Measurements from ENCODE around the gene SLC6A18. TPM values are rescaled to one million over a fixed set of nuclear protein-coding genes. Genes with fewer than 3 reads are reported as not detected.

Gene SLC6A18
- total RNA-seq, 2 experiments from 2014 or later, result not detected

DNA sequence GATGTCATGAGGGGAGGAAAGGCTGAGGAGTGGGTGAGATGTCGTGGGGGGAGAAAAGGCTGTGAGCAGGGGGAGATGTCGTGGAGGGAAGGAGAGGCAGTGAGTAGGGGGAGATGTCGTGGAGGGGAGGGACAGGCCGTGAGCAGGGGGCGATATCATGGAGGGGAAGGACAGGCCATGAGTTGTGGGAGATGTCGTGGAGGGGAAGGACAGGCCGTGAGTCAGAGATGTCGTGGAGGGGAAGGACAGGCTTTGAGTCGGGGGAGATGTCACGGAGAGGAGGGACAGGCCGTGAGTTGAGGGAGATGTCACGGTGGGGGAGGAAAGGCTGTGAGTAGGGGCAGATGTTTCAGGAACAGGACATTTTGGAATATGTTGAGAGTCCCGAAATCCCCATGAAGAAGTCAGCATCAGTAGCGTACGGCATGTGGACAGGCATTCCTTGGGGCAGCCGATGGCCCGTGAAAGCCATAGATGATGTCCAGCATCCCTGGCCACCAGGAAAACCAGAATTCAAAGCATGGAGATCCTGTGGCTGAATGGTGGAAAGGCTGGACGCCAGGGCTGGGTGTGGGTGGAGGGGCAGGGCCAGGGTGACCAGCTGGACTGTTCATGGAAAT is 32.1 kb upstream of the SLC6A18 start:
- intact Hi-C loops (cut with micrococcal nuclease), result no loop called here

DNA sequence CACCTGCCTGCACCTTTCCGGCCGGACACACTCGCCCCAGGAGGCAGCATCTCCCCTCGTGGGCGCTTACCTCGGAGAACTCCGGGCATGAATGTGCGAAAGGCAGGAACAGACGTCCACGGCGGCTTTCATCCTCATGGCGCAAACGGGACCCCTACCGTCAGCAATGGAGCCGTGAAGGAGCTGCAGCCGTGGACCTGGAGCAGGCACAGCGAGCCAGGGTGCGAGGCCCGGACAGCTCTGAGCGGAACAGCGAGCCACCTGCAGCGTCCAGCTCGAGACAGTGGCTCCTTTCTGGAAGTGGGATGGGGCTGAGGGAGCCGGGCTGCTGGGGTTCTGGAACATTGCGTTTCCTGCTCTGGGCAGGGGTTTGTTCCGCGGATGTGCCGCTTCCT is 31.6 kb upstream of the SLC6A18 start:
- H3K27ac Mint-ChIP-seq, result no peak overlapping the region
- ChIA-PET POLR2A (no interaction called here), CTCF (no interaction called here)
- ATAC-seq (no peak), DNase-seq (no peak)
- intact Hi-C loops (cut with micrococcal nuclease), result no loop called here
- peaks cover 19% of the 10 kb centered on the region for H3K27me3 Mint-ChIP-seq
- TF ChIP-seq, protein P1, sequence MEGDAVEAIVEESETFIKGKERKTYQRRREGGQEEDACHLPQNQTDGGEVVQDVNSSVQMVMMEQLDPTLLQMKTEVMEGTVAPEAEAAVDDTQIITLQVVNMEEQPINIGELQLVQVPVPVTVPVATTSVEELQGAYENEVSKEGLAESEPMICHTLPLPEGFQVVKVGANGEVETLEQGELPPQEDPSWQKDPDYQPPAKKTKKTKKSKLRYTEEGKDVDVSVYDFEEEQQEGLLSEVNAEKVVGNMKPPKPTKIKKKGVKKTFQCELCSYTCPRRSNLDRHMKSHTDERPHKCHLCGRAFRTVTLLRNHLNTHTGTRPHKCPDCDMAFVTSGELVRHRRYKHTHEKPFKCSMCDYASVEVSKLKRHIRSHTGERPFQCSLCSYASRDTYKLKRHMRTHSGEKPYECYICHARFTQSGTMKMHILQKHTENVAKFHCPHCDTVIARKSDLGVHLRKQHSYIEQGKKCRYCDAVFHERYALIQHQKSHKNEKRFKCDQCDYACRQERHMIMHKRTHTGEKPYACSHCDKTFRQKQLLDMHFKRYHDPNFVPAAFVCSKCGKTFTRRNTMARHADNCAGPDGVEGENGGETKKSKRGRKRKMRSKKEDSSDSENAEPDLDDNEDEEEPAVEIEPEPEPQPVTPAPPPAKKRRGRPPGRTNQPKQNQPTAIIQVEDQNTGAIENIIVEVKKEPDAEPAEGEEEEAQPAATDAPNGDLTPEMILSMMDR (IDR thresholded peaks at IDR 0.05), result no peak
- H3K9me3 Mint-ChIP-seq, result no peaks in the 10 kb centered on the region
- no peaks in the 10 kb centered on the region for H3K4me1 Mint-ChIP-seq (ENCODE audit: low read depth)
- no peak overlapping the region for H3K4me3 Mint-ChIP-seq
- no peaks in the 10 kb centered on the region for H3K36me3 Mint-ChIP-seq (ENCODE audit: low read depth)

More for the DNA sequence above, 32.1 kb upstream of the SLC6A18 start:
- Mint-ChIP-seq H3K4me1 (ENCODE audit: low read depth) (no peaks in the 10 kb centered on the region), H3K27me3 (peaks cover 22% of the 10 kb centered on the region), H3K9me3 (no peaks in the 10 kb centered on the region), H3K27ac (no peak overlapping the region), H3K36me3 (ENCODE audit: low read depth) (no peaks in the 10 kb centered on the region), H3K4me3 (no peak overlapping the region)
- DNase-seq (no peak), ATAC-seq (no peak)
- ChIA-PET POLR2A (no interaction called here), CTCF (no interaction called here)
- TF ChIP-seq, protein P1 (IDR thresholded peaks at IDR 0.05), result no peak

DNA sequence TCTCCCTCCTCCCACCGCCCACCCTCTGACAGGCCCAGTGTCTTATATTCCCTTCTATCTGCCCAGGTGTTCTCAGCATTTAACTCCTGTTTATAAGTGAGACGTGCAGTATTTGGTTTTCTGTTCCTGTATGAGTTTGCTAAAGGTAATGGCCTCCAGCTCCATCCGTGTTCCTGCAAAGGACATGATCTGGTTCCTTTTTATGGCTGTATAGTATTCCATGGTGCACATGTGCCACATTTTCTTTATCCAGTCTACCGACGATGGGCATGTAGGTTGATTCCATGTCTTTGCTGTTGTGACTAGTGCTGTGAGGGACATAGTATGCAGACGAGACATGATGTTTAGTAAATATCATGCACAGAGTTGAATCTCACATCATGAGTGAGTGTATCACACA is 30.8 kb upstream of the SLC6A18 start:
- POLR2A ChIA-PET, result no interaction called here
- peaks cover 14% of the 10 kb centered on the region for H3K27me3 Mint-ChIP-seq
- no peak for DNase-seq
- no peak overlapping the region for H3K4me3 Mint-ChIP-seq
- intact Hi-C loops (cut with micrococcal nuclease), result no loop called here
- no peaks in the 10 kb centered on the region for H3K36me3 Mint-ChIP-seq (ENCODE audit: low read depth)
- CTCF ChIA-PET, result no interaction called here
- TF ChIP-seq, protein P1 (IDR thresholded peaks at IDR 0.05), result no peak
- no peak for ATAC-seq
- no peaks in the 10 kb centered on the region for H3K4me1 Mint-ChIP-seq (ENCODE audit: low read depth)
- no peaks in the 10 kb centered on the region for H3K9me3 Mint-ChIP-seq
- H3K27ac Mint-ChIP-seq, result no peak overlapping the region

DNA sequence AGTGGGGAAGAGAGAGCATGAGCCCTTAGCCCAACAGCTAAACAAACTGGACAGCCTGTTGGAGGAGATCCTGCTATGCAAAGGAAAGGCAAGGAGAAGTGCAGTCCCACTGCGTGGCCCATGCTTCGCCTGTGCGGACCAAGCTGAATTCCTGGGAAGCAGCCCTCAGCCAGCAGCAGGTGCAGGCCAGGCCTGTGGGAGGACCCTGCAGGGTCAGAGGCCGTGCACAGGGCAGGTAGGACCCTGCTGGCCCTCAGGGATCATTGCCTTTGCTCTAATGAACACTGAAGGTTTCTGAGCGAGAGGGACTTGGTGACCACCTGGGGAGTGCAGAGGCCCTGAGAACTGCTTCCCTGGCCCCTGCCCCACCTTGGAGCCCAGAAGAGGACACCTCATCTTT is 29.7 kb upstream of the SLC6A18 start:
- TF ChIP-seq, protein P1 (IDR thresholded peaks at IDR 0.05), result no peak
- DNase-seq (no peak), ATAC-seq (no peak)
- H3K27me3 Mint-ChIP-seq, result peaks cover 9% of the 10 kb centered on the region
- H3K9me3 Mint-ChIP-seq, result no peaks in the 10 kb centered on the region
- H3K4me1 Mint-ChIP-seq (ENCODE audit: low read depth), result no peaks in the 10 kb centered on the region
- intact Hi-C loops (cut with micrococcal nuclease), result no loop called here
- ChIA-PET POLR2A (no interaction called here), CTCF (no interaction called here)
- H3K4me3 Mint-ChIP-seq, result no peak overlapping the region
- H3K36me3 Mint-ChIP-seq (ENCODE audit: low read depth), result no peaks in the 10 kb centered on the region
- no peak overlapping the region for H3K27ac Mint-ChIP-seq

DNA sequence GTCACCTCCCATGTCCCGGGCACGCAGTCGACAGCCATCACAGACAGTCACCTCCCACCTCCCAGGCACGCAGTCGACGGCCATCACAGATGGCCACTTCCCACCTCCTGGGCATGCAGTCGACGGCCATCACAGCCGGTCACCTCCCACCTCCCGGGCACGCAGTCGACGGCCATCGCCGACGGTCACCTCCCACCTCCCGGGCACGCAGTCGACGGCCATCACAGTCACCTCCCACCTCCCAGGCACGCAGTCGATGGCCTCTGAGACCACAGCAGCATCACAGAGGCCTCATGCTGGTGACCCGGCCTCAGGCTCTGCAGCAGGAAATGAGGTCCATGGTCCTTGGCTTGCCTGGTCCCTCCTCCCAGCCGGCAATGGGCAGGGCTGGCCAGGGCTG is 29.3 kb upstream of the SLC6A18 start:
- ATAC-seq (no peak), DNase-seq (no peak)
- Mint-ChIP-seq H3K27ac (no peak overlapping the region), H3K4me1 (ENCODE audit: low read depth) (no peaks in the 10 kb centered on the region), H3K36me3 (ENCODE audit: low read depth) (no peaks in the 10 kb centered on the region), H3K27me3 (peaks cover 5% of the 10 kb centered on the region), H3K4me3 (no peak overlapping the region), H3K9me3 (no peaks in the 10 kb centered on the region)
- POLR2A ChIA-PET, result no interaction called here
- CTCF ChIA-PET, result no interaction called here
- intact Hi-C loops (cut with micrococcal nuclease), result no loop called here
- TF ChIP-seq, protein P1 (IDR thresholded peaks at IDR 0.05), result no peak

All from activated CD8-positive, alpha-beta T cell treated with anti-CD3 and anti-CD28 coated beads for 36 hours (primary cell).